Hepatocyte (in vitro differentiated cells): ENCODE results near the gene CPEB4.

Experiments used
- EZH2 ChIP-seq: fragments of 200-600 bp; sonication (generic); IDR thresholded peaks from 2 replicates; pipeline ENCODE4 v1.6.1; 2016; ENCODE audit warnings: antibody characterized with exemption, mild to moderate bottlenecking, borderline replicate concordance
- EZH2phosphoT487 ChIP-seq: fragments of 200-600 bp; sonication (generic); IDR thresholded peaks from one replicate; pipeline ENCODE4 v1.6.1; 2018; ENCODE audit warnings: antibody characterized with exemption, mild to moderate bottlenecking, low read depth, moderate library complexity; ENCODE audit not compliant: unreplicated experiment, severe bottlenecking
- TF ChIP-seq, protein P1 (sequence below): fragments of 200-600 bp; sonication (generic); IDR thresholded peaks from 2 replicates; pipeline ENCODE4 v1.5.1; 2016; ENCODE audit warnings: antibody characterized with exemption, mild to moderate bottlenecking; ENCODE audit not compliant: poor library complexity

DNA sequence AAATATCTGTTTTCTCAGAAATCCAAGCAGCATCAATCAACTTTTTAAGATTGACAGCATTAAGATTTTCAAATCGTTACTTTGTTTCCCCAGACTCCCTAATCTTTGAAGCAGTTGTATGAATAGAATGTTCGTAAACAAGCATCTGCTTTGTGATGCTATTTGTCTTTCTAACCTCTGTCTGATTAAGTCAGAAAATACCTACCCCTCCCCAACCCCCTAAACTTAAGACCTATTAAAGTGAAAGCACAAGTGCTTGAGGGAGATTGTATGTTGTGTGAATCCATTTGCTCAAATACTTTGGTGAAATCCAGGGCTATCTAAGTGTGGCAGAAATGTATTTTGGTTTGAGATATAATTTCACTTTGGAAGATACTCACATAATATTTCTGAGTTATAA is 53.0 kb downstream of the CPEB4 start:
- TF ChIP-seq, protein P1, sequence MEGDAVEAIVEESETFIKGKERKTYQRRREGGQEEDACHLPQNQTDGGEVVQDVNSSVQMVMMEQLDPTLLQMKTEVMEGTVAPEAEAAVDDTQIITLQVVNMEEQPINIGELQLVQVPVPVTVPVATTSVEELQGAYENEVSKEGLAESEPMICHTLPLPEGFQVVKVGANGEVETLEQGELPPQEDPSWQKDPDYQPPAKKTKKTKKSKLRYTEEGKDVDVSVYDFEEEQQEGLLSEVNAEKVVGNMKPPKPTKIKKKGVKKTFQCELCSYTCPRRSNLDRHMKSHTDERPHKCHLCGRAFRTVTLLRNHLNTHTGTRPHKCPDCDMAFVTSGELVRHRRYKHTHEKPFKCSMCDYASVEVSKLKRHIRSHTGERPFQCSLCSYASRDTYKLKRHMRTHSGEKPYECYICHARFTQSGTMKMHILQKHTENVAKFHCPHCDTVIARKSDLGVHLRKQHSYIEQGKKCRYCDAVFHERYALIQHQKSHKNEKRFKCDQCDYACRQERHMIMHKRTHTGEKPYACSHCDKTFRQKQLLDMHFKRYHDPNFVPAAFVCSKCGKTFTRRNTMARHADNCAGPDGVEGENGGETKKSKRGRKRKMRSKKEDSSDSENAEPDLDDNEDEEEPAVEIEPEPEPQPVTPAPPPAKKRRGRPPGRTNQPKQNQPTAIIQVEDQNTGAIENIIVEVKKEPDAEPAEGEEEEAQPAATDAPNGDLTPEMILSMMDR = no peak
- TF ChIP-seq EZH2phosphoT487 = no peak
- TF ChIP-seq EZH2 = no peak
